ENCODE data around the gene COL6A2. TPM values are rescaled to one million over a fixed set of nuclear protein-coding genes. Genes with fewer than 3 reads are reported as not detected.

The COL6A2 gene
- total RNA-seq, 2 donors from 2014 or later = 198 to 474 TPM

- Histone ChIP-seq H3K4me3 (no peak overlapping the region), H3K36me3 (no peaks in the 10 kb centered on the region), H3K27me3 (replicated peaks; ENCODE audit: insufficient read depth) (no peaks in the 10 kb centered on the region), H3K4me1 (replicated peaks) (no peaks in the 10 kb centered on the region), H3K27ac (peak overlapping the region in 1 of 2 donors; percentile 97), H3K9me3 (no peaks in the 10 kb centered on the region)
- no peak for TF ChIP-seq POLR2AphosphoS5 (IDR thresholded peaks at IDR 0.05)
- no peak for TF ChIP-seq CTCF (IDR thresholded peaks at IDR 0.05)
- no peak for TF ChIP-seq POLR2A (IDR thresholded peaks at IDR 0.05)
- intact Hi-C loops (cut with DNase I) = loop anchor here (10.0 kb wide), 1 partner anchor 167 kb away; the partner anchor contains the start of genes C21orf58 and PCNT
- DNase-seq (ENCODE audit: low spot score) = no peak
- 85% methylated on average over 15 of the region's 15 CpGs for WGBS
These were observed 60.1 kb downstream of the COL6A2 start for GRCh38 chr21:46157987-46158451.

GRCh38 chr21:46158666-46159300 is 60.9 kb downstream of the COL6A2 start:
- WGBS = 86% methylated on average over 10 of the region's 10 CpGs
- intact Hi-C loops (cut with DNase I) = loop anchor here (10.0 kb wide), 1 partner anchor 166 kb away; the partner anchor contains the start of genes C21orf58 and PCNT
- H3K27ac ChIP-seq = peak overlapping the region in 1 of 2 donors; percentile 97

GRCh38 chr21:46159390-46159789 is 61.5 kb downstream of the COL6A2 start:
- Histone ChIP-seq H3K4me3 (no peak overlapping the region), H3K4me1 (replicated peaks) (no peaks in the 10 kb centered on the region), H3K27me3 (replicated peaks; ENCODE audit: insufficient read depth) (no peaks in the 10 kb centered on the region), H3K9me3 (no peaks in the 10 kb centered on the region), H3K27ac (peak overlapping the region in 1 of 2 donors; percentile 97), H3K36me3 (no peaks in the 10 kb centered on the region)
- DNase-seq (ENCODE audit: low spot score) = no peak
- intact Hi-C loops (cut with DNase I) = loop anchor here (10.0 kb wide), 1 partner anchor 165 kb away; the partner anchor contains the start of genes C21orf58 and PCNT
- 90% methylated on average over 12 of the region's 12 CpGs for WGBS
- TF ChIP-seq POLR2AphosphoS5 (IDR thresholded peaks at IDR 0.05) (no peak), POLR2A (IDR thresholded peaks at IDR 0.05) (no peak), CTCF (IDR thresholded peaks at IDR 0.05) (no peak)

More at GRCh38 chr21:46158666-46159300, 60.9 kb downstream of the COL6A2 start:
- H3K4me3 ChIP-seq = no peak overlapping the region
- no peak for DNase-seq (ENCODE audit: low spot score)
- TF ChIP-seq POLR2AphosphoS5 (IDR thresholded peaks at IDR 0.05) (no peak), POLR2A (IDR thresholded peaks at IDR 0.05) (no peak), CTCF (IDR thresholded peaks at IDR 0.05) (no peak)
- H3K4me1 ChIP-seq (replicated peaks) = no peaks in the 10 kb centered on the region
- H3K9me3 ChIP-seq = no peaks in the 10 kb centered on the region
- H3K36me3 ChIP-seq = no peaks in the 10 kb centered on the region
- no peaks in the 10 kb centered on the region for H3K27me3 ChIP-seq (replicated peaks; ENCODE audit: insufficient read depth)

- no peak overlapping the region for H3K4me3 ChIP-seq
- no peaks in the 10 kb centered on the region for H3K4me1 ChIP-seq (replicated peaks)
- no peaks in the 10 kb centered on the region for H3K27me3 ChIP-seq (replicated peaks; ENCODE audit: insufficient read depth)
- H3K36me3 ChIP-seq = no peaks in the 10 kb centered on the region
- 88% methylated on average over 32 of the region's 32 CpGs for WGBS
- TF ChIP-seq POLR2A (IDR thresholded peaks at IDR 0.05) = no peak
- no peak for TF ChIP-seq POLR2AphosphoS5 (IDR thresholded peaks at IDR 0.05)
- TF ChIP-seq CTCF (IDR thresholded peaks at IDR 0.05) = no peak
- peak overlapping the region in 1 of 2 donors; percentile 97 for H3K27ac ChIP-seq
- no peak for DNase-seq (ENCODE audit: low spot score)
- intact Hi-C loops (cut with DNase I) = loop anchor here (10.0 kb wide), 1 partner anchor 165 kb away; the partner anchor contains the start of genes C21orf58 and PCNT
- no peaks in the 10 kb centered on the region for H3K9me3 ChIP-seq
These were observed 62.1 kb downstream of the COL6A2 start for GRCh38 chr21:46159841-46160656.

Measured in prostate gland (tissue), 2 donors.